ENCODE measurements around the gene PLEKHM2.

PLEKHM2 gene

DNA sequence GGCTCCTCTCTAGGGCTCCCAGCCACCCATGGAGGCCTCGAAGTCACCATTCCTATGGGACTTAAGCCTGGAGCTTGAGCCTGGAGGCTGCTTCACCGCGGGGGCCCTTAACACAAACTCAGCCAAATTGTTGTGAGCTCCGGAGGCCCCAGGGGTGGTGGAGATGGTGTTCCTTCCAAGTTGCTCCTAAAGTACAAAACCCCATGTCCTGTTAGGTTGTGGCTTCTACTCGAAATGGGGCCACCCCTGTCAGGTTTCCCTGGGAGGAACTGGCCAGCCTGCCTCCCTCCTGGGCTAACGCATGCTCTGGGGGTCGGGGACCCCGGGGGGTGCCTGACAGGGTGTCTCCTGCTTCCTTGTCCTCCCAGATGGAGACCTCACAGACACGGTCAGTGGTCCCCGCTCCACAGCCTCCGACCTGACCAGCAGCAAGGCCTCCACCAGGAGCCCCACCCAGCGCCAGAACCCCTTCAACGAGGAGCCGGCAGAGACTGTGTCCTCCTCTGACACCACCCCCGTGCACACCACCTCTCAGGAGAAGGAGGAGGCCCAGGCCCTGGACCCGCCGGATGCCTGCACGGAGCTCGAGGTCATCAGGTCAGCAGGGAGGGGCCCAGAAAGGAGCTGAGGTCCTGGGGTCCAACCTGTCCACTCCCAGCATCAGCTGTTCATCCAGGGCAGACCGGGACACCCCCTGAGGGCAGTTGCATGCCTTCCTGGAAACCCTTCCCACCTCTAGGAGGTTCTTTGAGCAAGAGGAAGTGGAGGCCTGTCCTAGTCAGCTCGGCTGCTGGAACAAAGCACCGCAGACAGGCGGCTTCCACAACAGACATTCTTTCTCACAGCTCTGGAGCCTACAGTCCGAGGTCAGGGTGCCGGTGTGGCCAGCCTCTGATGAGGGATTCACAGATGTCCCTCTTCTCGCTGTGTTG lies 41.1 kb downstream of the PLEKHM2 start:
- DNase-seq (ENCODE audit: low spot score): no peak

DNA sequence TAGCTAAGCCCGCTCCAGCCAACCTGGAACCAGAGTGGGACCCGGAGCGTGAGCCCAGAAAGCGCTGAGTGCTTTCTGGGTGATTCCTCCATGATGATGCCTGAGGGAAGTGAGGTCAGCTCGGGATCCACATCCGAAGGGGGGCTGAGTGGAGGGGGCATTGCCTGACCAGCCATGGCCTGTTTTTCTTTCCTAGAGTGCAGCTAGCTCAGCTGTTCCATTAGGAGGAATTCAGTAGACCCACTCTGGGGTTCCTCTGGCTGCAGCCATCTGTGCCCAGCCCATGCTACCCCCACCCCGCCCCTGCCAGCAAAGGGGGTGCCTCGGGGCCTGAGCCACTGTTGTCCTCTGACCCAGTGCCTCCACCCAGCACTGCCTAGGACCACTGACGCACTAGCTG lies 42.4 kb downstream of the PLEKHM2 start:
- no peak for DNase-seq (ENCODE audit: low spot score)

DNA sequence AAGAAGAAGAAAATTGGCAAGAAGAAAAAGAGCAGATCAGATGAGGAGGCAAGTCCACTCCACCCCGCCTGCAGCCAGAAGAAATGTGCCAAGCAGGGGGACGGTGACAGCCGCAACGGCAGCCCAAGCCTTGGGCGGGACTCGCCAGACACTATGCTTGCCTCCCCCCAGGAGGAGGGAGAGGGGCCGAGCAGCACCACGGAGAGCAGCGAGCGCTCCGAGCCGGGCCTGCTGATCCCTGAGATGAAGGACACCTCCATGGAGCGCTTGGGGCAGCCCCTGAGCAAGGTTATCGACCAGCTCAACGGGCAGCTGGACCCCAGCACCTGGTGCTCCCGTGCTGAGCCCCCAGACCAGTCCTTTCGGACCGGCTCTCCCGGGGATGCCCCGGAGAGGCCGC lies 42.9 kb downstream of the PLEKHM2 start:
- DNase-seq (ENCODE audit: low spot score): no peak

DNA sequence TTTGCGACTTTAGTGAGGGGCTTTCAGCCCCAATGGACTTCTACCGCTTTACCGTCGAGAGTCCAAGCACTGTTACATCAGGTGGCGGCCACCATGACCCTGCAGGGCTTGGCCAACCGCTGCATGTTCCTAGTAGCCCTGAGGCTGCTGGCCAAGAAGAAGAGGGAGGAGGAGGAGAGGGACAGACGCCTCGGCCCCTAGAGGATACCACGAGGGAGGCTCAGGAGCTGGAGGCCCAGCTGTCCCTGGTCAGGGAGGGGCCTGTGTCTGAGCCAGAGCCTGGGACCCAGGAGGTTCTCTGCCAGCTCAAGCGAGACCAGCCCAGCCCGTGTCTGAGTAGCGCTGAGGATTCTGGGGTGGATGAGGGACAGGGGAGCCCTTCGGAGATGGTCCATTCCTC lies 43.3 kb downstream of the PLEKHM2 start:
- no peak for DNase-seq (ENCODE audit: low spot score)

DNA sequence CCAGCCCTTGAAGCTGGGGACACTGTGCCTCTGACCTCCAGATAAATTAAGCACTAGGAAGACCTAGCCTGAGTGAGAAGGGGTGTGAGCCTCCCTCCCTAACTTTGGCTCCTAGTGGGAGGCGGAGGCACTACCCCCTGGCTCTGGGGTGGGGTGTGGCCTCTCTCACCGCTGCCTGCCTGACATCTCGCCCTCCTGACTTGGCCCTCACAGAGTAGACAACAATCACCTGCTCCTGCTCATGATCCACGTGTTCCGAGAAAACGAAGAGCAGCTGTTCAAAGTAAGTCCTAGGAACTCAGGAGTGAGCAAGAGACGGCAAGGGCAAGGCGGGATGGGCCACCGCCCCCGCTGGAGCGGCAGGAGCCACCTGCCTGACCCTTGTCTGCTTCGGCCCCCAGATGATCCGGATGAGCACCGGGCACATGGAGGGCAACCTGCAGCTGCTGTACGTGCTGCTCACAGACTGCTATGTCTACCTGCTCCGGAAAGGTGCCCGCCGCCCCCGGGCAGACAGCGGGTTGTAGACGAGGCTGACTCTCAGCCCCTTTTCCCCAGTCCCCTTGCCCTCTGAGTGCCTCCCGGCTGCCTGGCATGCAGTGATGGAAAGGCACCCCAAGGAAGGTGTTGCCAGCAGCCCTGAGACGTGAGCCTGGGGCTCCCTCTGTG lies 43.9 kb downstream of the PLEKHM2 start:
- DNase-seq (ENCODE audit: low spot score): no peak

DNA sequence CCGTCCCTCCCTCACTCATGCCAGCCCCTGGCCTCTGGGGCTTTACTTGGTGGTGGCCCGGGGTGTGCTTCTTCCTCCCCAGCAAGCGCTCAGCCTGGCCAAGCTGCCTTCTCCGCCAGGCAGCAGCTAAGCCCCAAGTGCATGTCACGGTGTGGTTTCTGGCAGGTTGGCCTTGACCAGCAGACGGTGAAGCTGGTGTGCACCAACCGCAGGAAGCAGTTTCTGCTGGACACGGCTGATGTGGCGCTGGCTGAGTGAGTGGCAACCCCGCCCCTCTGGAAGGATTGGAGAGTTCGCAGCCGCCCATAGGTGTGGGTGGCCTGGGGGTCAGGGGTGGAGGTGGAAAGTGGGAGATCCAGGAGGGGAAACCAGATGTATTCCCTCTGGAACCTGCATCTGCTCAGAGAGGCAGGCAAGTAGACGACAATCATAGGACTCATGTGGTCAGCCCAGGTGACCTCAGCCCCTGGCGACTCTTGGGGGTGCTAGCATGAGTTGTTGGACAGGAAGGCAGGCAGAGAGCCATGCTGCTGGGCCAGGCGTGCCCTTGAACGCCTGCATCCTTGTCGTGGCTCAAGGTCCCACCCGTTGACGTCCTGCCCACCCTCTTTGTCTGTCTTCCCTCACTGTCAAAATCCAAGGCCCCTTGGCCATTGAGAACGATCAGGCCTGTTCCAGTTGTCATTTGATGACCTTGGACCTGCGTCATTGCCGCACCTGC lies 45.0 kb downstream of the PLEKHM2 start:
- DNase-seq (ENCODE audit: low spot score): no peak

DNA sequence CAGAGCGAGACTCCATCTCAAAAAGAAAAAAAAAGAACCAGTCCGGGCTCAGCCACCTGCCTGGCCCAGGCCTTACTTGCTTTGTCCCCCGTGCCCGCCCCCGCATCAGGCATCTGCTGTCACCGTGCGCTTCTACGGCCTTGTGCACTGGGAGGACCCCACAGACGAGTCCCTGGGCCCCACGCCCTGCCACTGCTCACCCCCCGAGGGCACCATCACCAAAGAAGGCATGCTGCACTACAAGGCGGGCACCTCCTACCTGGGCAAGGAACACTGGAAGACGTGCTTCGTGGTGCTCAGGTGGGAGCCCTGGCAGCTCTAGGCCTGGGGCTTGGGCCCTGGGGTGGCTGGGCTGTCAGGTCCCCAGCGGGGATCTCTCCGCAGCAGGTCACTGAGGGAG lies 46.3 kb downstream of the PLEKHM2 start:
- DNase-seq (ENCODE audit: low spot score): no peak

DNA sequence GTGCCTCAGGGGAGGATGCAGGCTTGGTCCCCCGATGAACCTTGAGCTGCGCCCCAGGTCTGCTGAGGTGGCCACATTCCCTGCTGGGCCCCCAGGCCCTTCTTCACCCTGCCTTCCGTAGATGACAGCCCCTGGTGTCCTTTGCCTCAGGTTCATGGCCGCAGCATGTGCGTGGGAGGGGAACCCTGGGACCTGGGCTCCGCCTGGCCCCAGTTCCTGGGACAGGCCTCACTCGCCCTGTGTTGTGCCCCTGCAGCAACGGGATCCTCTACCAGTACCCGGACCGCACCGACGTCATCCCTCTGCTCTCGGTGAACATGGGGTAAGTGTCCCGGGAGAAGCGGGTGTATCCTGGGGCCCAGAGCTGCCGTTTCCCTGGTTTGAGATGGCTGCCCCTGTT lies 46.8 kb downstream of the PLEKHM2 start:
- no peak for DNase-seq (ENCODE audit: low spot score)

DNA sequence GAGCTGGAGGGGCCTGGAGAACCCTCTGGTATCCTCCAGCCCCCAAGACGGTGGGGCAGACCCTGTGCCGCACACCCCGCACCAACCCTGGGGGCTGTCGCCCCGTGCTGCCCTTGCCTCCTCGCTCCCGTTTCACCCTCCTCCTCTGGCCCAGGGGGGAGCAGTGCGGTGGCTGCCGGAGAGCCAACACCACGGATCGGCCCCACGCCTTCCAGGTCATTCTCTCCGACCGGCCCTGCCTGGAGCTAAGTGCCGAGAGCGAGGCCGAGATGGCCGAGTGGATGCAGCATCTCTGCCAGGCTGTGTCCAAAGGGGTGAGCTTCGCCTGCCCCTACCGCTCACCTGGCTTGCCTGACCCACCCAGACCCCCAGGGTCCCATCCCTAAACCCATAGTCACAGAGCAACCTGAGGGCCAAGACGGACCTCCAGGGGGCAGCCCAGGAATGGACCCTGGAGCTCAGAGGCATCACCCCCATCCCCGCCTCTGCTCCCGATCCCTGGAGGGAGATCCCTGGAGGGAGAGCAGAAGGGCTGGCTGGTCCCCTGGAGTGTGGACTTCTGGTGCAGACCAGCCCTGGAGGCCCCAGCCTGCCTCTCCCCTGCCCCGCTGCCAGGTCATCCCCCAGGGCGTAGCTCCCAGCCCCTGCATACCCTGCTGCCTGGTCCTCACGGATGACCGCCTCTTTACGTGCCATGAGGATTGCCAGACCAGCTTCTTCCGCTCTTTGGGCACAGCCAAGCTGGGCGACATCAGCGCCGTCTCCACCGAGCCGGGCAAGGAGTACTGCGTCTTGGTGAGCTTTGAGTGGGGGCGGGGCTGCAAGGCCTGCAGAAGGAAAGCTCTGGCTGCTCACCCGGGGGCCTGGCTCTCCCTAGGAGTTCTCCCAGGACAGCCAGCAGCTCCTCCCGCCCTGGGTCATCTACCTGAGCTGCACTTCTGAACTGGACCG lies 47.9 kb downstream of the PLEKHM2 start:
- no peak for DNase-seq (ENCODE audit: low spot score)

DNA sequence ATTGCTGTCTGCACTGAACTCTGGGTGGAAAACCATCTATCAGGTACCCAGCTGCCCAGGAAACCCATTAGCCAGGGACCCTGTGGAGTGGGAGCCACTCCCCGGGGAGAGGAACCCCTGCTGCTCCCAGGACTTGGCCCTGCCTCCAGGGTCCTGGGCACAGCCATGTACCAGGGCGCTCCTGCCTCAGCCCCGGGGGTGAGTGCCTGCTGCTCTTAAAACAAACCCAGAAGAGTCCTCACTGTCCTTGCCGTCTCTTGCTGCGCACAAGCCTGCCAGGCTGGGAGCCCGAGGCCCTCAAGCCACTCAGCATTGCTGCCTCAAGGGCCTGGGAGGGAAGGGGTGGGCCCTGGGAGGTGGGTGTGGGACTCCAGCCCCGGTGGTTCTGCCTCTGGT lies 48.6 kb downstream of the PLEKHM2 start:
- no peak for DNase-seq (ENCODE audit: low spot score)

DNA sequence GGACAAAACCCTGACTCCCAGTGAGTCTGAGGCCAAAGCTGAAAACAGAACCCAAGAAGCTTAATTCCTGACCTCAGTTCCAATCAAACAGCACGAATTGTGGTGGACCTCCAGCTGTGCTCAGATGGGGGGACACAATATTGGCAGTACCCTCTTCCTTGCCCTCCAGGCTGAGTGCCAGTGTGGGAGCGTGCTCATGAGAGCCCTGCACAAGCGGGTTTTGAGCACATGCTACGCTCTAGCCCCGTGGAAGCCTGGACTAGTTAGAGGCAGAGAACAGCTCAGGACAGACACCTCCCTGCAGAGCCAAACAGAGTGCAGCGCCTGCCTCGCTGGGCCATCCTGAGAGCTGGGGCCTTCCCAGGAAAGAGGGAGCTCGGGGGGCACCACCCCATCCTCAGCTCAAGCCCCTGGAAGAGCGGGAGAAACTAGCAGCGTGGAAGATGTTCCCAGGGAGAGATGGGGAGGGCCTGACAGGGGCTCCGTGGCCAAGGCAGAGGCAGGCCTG lies 49.2 kb downstream of the PLEKHM2 start:
- no peak for DNase-seq (ENCODE audit: low spot score)

DNA sequence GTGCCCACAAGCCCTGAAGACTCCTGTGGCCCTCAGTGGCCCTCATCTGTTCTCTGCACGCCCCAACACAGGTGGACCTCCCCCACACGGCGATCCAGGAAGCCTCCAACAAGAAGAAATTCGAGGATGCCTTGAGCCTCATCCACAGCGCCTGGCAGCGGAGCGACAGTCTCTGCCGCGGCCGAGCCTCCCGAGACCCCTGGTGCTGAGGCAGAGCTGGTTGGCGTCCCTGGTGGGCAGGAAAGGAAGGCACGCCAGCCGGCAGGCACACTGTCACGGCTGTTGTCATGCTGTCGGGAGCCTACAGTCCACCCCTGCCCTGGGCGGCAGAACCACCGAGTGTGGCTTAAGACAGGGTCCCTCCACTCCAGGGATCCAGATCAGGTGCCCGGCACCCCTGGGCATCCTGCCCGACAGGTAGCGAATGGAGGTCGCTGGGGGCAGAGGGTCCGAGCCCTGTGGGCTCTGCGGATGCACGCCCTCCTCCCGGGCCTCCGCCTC lies 49.7 kb downstream of the PLEKHM2 start:
- no peak for DNase-seq (ENCODE audit: low spot score)

DNA sequence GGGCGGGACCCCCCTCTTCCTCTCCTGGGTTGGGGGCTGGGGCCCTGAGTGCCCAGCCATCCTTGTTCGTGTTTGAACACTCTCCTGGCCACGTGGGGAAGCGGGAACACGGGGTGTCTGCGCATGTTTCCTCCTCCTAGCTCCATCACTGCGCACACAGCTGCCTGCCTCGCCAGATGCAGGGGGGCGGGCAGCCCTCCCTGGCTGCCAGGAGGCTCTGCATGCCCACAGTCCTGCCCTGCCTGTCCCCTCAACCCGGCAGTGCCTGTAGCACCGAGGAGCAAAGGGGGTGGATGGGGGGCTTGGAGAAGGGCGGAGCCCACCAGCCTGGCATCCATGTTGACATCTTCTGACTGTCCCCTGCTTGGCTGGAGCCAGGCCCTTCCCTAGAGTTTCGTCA lies 50.2 kb downstream of the PLEKHM2 start:
- DNase-seq (ENCODE audit: low spot score): no peak

DNA sequence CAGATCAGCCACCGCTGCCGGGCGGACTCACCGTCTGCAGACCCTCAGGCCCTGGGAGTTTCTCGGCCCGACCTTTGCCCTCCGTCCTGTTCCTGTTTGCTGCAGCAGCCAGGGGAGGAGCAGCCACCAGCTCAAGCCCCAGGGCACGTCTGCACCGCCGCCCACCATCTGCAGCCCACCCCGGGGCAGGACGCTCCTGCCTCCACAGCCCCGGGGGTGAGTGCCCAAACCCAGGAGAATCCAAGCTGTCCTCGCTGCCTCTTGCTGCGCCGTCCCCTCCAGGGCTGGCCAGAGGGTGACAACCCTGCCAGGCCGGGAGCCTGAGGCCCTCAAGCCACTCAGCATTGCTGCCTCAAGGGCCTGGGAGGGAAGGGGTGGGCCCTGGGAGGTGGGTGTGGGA lies 50.8 kb downstream of the PLEKHM2 start:
- DNase-seq (ENCODE audit: low spot score): no peak

DNA sequence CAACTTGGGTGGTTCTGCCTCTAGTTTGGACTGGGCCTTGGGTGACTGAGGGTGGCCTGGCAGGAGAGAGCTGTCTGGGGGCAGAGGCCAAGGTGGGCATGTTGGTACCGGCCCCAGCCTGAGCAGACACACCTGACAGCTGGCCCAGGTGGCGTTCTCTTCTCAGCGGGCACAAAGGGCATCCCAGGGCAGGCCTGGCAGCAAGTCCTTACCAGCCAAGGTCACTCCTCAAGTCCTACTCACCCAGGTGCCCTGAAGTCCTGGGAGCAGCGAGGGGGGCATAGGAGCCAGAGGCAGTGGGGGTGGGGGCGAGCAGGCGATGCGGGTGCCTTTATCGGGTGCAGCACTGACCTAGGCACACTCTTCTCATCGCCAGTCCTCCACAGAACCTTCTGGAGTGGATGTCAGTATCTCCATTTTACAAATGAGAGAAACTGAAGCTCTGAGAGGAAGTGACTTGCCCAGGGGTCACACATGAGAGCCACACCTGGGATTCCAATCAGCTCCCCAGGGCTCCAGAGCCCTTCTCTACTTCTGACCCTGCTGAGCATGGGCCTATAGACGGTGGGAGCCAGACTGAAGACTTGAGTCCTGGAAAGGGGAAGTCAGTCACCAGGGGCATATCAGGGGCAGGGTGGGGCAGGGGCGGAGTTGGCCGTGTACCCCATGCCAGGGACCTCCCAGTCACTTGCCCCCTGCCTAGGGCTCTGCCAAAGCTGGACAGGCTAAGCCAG lies 51.4 kb downstream of the PLEKHM2 start:
- DNase-seq (ENCODE audit: low spot score): no peak

DNA sequence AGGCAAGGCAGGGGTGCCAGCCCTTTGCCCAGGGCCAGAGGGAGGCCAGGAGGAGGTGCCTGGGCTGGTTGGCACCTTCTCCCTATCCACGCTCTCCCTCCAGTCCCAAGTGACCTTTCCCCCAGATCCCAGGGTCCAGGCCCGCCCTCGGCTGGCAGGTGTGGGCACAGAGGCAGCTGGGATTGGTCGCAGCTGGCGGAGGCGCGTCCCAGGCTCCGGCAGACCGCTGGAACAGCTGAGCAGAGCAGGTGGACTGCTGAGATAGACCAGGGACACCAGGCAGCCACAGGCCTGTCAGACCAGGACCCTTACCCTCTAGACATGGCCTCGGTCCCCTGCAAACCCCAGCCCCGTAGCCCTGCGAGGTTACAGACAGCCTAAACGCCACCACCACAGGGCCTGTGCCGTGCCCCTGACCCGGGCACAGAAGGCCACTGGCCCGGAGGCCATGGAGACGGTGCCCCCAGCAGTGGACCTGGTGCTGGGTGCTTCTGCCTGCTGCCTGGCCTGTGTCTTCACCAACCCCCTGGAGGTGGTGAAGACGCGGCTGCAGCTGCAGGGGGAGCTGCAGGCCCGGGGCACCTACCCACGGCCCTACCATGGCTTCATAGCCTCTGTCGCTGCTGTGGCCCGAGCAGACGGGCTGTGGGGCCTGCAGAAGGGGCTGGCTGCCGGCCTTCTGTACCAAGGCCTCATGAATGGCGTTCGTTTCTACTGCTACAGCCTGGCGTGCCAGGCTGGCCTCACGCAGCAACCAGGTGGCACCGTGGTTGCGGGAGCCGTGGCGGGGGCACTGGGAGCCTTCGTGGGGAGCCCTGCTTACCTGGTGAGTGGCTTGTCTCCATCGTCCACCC lies 52.1 kb downstream of the PLEKHM2 start, which contains the start of gene SLC25A34:
Gene SLC25A34, plus strand, starts transcription at position 221 of the 854 bp plus-strand sequence. Its CDS starts 228 bp downstream, at position 449.
- no peak for DNase-seq (ENCODE audit: low spot score)

DNA sequence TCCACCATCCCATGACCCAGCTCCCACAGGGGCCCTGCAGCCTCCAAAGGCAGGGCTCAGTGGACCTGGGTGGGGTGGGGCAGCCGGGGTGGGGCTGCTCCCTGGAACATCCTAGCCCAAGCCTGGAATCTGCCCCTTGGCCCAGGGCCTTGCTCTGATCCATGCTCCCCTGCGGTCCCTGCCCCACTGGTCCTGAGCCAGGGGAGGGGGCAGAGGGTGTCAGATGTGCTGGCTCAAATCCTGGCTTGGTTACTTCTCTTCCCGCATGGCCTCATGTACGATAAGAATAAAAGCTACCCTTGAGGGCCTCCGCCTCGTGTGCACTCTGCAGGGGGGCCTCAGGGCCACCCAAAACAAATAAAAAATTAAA lies 52.8 kb downstream of the PLEKHM2 start:
- DNase-seq (ENCODE audit: low spot score): no peak

DNA sequence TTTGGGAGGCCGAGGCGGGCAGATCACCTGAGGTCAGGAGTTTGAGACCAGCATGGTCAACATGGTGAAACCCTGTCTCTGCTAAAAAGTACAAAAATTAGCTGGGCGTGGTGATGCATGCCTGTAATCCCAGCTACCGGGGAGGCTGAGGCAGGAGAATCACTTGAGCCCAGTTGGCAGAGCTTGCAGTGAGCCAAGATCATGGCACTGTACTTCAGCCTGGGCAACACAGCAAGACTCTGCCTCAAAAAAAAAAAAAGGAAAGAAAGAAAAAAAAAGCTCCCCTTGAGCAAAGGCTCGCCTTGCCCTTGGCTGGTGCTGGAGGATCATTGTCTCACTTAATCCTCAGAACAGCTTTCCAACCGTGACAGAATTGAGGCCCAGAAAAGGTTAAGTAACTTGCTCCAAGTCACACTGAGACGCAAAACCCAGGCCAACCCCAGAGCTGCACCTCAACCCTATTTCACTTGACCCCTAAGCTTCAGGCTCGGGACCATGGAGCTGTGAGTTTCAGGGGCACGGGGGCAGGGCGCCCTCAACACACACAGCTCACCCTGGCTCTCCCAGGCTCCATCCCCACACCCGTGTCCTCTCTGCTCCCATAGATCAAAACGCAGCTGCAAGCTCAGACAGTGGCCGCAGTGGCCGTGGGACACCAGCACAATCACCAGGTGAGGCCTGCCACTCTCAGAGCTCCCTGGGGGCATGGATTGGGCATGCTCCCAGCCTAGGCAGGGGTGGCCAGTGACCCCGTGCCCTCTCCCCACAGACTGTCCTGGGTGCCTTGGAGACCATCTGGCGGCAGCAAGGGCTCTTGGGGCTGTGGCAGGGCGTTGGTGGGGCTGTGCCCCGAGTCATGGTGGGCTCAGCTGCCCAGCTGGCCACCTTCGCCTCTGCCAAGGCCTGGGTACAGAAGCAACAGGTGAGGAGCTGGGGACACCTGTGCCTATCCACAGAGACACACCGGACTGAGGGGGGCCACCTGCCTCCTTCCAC lies 53.5 kb downstream of the PLEKHM2 start:
- DNase-seq (ENCODE audit: low spot score): no peak

Data from CD4-positive, alpha-beta T cell treated with Interleukin-2 at 100 ng/mL for 4 hours (primary cell).